Vagina (tissue), 2 donors: Measurements from ENCODE around the gene COL1A2.

Experiments used
- POLR2A ChIP-seq, 2 donors: fragments of 450-650 bp; IDR thresholded peaks; one replicate each; pipeline ENCODE4 v1.6.1; 2017; ENCODE audit warnings: antibody characterized with exemption in 2 of 2, mild to moderate bottlenecking in 2 of 2, moderate library complexity in 2 of 2
- TF ChIP-seq, protein P1 (sequence below), 3 experiments: fragments of 450-650 bp in 2 of 3; fragments of 200-600 bp in 1 of 3; sonication (generic) in 1 of 3; IDR thresholded peaks; one replicate each; pipeline ENCODE4 v1.5.1; 2017 to 2019; ENCODE audit warnings: antibody characterized with exemption in 3 of 3, mild to moderate bottlenecking in 2 of 3, moderate library complexity in 2 of 3

DNA sequence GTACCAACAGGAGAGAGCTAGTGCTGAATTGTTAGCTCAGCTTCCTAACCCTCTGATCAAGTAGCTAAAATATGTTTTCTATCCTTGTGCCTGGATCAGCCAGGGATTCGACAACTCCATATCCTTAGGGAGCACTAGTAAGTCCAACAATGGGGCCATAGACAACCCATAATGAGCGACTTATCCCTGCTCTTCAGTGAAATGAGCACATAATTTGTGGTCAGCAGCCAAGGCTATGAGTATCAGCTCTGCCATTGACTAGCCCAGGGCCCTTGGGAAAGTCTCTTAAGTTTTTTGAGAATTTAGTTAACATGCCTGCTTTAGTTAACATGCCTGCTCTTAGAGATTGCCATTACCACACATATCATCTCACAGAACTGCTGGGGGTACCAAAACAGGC is 39.3 kb downstream of the COL1A2 start:
- TF ChIP-seq, protein P1, sequence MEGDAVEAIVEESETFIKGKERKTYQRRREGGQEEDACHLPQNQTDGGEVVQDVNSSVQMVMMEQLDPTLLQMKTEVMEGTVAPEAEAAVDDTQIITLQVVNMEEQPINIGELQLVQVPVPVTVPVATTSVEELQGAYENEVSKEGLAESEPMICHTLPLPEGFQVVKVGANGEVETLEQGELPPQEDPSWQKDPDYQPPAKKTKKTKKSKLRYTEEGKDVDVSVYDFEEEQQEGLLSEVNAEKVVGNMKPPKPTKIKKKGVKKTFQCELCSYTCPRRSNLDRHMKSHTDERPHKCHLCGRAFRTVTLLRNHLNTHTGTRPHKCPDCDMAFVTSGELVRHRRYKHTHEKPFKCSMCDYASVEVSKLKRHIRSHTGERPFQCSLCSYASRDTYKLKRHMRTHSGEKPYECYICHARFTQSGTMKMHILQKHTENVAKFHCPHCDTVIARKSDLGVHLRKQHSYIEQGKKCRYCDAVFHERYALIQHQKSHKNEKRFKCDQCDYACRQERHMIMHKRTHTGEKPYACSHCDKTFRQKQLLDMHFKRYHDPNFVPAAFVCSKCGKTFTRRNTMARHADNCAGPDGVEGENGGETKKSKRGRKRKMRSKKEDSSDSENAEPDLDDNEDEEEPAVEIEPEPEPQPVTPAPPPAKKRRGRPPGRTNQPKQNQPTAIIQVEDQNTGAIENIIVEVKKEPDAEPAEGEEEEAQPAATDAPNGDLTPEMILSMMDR (IDR thresholded peaks at IDR 0.05): no peak
- TF ChIP-seq POLR2A (IDR thresholded peaks at IDR 0.05): no peak
